ENCODE data around the gene WDR35. TPM values are rescaled to one million over a fixed set of nuclear protein-coding genes. Genes with fewer than 3 reads are reported as not detected.
A peak's percentile ranks its signal among the peaks of the same experiment; 100 is the strongest.

The WDR35 gene
- total and polyA plus RNA-seq, 3 donors from 2014 or later, result 18.5 to 24.9 (median 23.6) TPM

DNA sequence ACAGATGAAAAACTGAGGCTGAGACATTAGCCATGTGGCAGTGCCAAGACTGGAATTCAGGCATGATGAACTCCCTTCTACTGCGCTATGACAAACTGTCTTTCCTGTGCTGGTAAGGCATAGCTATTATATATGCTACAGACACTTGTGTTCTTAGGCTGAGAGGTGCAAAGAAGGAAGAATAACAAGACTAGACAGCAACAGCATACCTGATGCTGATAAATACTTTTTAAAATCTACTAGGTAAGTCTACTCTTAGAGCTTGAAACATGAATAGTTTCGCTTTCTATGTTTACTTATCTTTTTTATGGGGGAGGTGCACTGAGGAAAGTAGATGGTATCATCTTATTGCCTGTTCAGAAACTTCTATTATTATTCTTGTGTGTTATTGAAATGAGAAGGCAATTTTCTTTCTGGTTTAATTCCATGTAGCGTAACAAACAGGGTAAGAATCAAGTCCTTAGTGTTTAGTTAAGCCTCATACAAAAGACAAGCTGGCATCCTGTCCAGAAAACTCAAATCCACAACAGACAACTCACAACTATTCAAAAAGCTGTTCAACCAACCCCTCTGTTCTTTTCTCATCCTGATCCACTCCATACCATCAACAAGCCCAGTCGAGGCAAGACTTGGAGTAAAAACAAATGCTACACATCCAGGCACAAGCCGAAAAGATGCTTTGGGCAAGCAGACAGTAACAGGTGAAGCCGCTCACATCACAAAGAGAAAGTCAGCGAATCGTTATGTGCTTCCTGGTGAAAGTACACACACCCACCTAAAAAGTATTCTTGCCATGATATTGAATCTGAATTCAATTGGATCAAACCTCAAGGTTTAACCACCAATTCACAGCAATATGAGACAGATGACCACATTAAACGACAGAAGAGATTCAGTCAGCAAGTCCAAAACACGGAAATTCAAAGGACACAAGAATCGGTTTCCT, 89.6 kb downstream of the WDR35 start:
- no peaks in the 10 kb centered on the region for H3K9me3 ChIP-seq
- intact Hi-C loops (cut with DNase I; ENCODE audit: low total_unique reads), result no loop called here
- peak overlapping the region; percentile 76 to 83 for H3K4me3 ChIP-seq
- H3K36me3 ChIP-seq (ENCODE audit: low read depth, missing control alignments), result no peaks in the 10 kb centered on the region
- no peak for DNase-seq
- H3K27me3 ChIP-seq, result no peaks in the 10 kb centered on the region
- TF ChIP-seq POLR2A (IDR thresholded peaks at IDR 0.05) (no peak), CTCF (IDR thresholded peaks at IDR 0.05) (no peak)
- WGBS, 2 donors, result 23 to 30% methylated on average over 11 of the region's 11 CpGs
- H3K27ac ChIP-seq, result peak overlapping the region; percentile 86 to 87
- H3K4me1 ChIP-seq, result peaks cover 24% of the 10 kb centered on the region

DNA sequence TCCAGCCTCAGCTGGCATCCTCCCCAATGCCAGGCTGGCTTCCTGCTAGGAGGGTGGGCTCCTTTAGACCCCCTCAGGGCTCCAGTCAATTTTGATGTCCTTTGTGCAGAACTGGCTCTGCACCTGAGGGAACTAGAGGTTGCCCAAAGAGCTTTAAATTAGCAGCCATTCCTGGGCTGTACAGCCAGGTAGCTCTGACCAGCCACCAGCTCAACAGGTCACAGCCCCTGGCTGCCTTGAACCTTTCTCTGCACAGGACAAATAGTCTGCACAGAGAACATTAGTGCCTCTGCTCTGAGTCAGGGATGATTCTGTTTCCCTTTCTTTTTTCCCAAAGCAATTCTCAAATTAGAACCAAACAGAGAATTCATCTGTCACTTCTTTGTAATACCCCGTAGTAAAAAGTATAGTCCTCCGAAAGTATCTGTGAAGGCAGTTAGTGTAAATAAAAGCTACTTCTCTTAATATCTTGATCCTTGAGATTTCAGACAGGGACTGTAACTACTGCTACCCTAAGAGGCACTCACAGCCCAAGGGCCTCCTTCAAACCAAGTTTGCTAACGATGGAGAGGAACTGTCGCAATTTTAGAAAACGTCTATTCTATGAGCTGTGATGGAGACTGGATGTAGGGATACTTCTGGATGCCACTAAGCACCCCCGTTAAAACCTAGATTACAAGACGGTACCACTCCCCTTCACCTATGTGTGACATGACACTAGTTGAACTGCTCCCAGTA, 91.1 kb downstream of the WDR35 start:
- intact Hi-C loops (cut with DNase I; ENCODE audit: low total_unique reads), result no loop called here
- no peaks in the 10 kb centered on the region for H3K36me3 ChIP-seq (ENCODE audit: low read depth, missing control alignments)
- H3K27me3 ChIP-seq, result no peaks in the 10 kb centered on the region
- H3K9me3 ChIP-seq, result no peaks in the 10 kb centered on the region
- peaks cover 24% of the 10 kb centered on the region for H3K4me1 ChIP-seq
- no peak overlapping the region for H3K27ac ChIP-seq
- no peak overlapping the region for H3K4me3 ChIP-seq
- WGBS, 2 donors, result 54 to 65% methylated on average over 7 of the region's 7 CpGs
- TF ChIP-seq POLR2A (IDR thresholded peaks at IDR 0.05) (no peak), CTCF (IDR thresholded peaks at IDR 0.05) (no peak)
- DNase-seq, result no peak

DNA sequence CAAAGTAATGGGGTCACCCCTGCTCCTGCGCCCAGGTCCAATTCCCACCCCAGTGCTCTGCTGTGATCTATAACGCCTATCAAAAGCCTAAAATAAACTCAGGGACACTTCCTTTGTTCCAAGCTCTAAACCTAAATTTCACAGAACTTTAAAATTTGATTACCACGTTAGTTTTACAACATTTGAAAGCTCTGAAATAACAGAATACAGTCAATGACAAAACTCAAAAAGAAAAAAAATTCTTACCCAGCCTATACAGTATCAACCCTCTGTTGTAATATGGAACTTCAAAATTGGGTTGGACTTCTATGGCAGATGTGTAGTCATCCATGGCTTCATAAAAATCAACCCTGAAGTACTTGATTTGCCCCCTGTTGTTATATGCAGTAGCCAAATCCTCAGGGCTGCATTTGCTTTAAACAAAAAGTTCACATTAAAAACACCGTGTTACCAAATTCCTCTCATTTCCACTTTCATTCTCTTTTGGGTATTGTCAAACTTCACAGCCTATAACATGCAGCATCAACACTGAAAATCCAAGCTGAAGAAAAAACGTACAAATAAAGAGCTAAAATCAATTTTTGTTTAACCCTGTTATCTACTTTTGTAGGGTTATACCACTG, 92.2 kb downstream of the WDR35 start:
- H3K27ac ChIP-seq, result no peak overlapping the region
- H3K36me3 ChIP-seq (ENCODE audit: low read depth, missing control alignments), result no peaks in the 10 kb centered on the region
- no peak overlapping the region for H3K4me3 ChIP-seq
- DNase-seq, result no peak
- no peak for TF ChIP-seq POLR2A (IDR thresholded peaks at IDR 0.05)
- no peak for TF ChIP-seq CTCF (IDR thresholded peaks at IDR 0.05)
- intact Hi-C loops (cut with DNase I; ENCODE audit: low total_unique reads), result no loop called here
- H3K27me3 ChIP-seq, result no peaks in the 10 kb centered on the region
- peaks cover 24% of the 10 kb centered on the region for H3K4me1 ChIP-seq
- WGBS, 2 donors, result 53 to 54% methylated on average over 5 of the region's 5 CpGs
- H3K9me3 ChIP-seq, result no peaks in the 10 kb centered on the region

DNA sequence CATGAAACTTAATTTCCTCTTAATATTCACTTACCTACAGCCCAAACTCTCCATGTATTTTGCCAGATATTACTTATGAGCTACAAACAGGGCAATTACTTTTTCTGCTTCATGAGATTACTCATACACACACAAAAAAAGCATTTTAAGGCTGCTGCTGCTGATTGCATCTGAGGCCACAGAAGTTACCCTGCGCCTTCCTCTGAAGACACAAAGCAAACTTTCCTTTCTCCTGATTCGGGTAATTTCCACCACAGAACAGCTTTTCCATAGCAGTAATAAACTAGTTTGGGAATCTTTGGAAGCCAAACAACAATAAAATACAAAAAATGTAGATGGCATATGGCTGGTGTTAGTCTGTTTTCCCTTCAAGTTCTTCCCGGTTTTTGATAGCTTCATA, 94.4 kb downstream of the WDR35 start:
- TF ChIP-seq POLR2A (IDR thresholded peaks at IDR 0.05), result no peak
- no peak for TF ChIP-seq CTCF (IDR thresholded peaks at IDR 0.05)
- no peak for DNase-seq
- no peak overlapping the region for H3K4me3 ChIP-seq
- WGBS, 2 donors, result 90 to 91% methylated on average over 3 of the region's 3 CpGs
- intact Hi-C loops (cut with DNase I; ENCODE audit: low total_unique reads), result no loop called here
- no peaks in the 10 kb centered on the region for H3K9me3 ChIP-seq
- no peak overlapping the region for H3K27ac ChIP-seq
- H3K27me3 ChIP-seq, result no peaks in the 10 kb centered on the region
- H3K4me1 ChIP-seq, result peaks cover 24% of the 10 kb centered on the region
- H3K36me3 ChIP-seq (ENCODE audit: low read depth, missing control alignments), result no peaks in the 10 kb centered on the region

Data from testis (tissue), 3 donors.